NB4 (cell line): ENCODE data around the gene RAP1GAP2.

Experiments
- CTCF ChIP-seq: IDR thresholded peaks from one replicate; pipeline ENCODE4 v1.5.1; 2012; ENCODE audit warnings: low read depth, low read length
- POLR2A ChIP-seq: IDR thresholded peaks from 2 replicates; pipeline ENCODE4 v1.6.1; 2011; ENCODE audit warnings: mild to moderate bottlenecking; ENCODE audit not compliant: insufficient read length; ENCODE audit errors: extremely low read depth

- TF ChIP-seq POLR2A (no peak), CTCF (no peak)
Observed at GRCh38 chr17:2892305-2892971, 96.2 kb downstream of the RAP1GAP2 start.
